ENCODE measurements around the gene HBEGF.

Gene HBEGF

GRCh38 chr5:140303966-140304365 lies 42.4 kb downstream of the HBEGF start:
- H3K9ac ChIP-seq (ENCODE audit: low read length) = no peak overlapping the region

DNA sequence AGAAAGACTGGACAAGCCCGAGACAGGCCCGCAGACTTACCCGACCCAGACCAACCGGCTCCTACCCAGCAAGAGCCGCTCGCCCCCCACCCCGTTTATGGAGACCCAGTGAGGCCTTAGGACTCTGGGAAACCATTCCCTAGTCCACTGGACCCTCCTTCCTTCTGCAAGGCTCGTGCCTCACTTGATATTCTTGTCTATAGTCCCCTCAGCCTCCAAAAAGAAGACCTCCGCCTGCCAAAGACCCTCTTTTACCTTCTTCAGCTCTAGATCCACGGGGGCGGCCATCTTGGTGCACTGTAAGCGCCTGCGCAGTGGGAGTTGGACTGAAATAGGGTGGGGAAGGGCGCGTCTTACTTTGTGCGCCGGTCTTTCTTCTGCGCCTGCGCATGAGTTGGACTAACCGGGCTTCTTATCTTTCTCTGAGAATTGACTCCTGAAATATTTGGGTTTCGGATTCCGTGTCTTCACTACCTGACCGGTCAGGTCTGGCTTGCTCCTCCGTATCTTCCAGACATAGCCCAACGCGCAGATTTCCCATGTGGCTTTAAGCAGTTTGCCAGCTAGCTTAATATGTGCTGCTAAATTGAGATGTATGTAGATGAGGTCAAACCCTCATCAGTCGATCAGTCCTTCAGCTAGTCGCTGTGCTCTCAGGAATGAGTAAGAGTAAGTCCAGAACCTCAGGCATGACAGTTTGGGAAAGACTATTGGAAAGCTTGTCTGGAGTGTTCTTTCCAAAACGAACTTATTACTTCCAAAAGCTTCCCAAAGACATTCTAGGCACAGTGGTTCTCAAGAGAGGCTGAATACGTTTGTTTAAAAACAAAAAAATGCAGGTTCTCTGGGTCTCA lies 43.4 kb downstream of the HBEGF start, which contains the start of gene PFDN1:
Gene PFDN1 (minus strand): TSS at position 316 of the 854 bp plus-strand sequence. CDS start 28 bp downstream, at position 288.
- TF ChIP-seq CTCF (IDR thresholded peaks at IDR 0.05; ENCODE audit: low read length) = no peak
- no peaks in the 10 kb centered on the region for H3K36me3 ChIP-seq (replicated peaks; ENCODE audit: insufficient read depth, low read length)
- no peaks in the 10 kb centered on the region for H3K9me2 ChIP-seq (replicated peaks; ENCODE audit: insufficient read depth, low read length)
- no peaks in the 10 kb centered on the region for H3K27me3 ChIP-seq (replicated peaks; ENCODE audit: insufficient read depth, low read length)
- DNase-seq = peak; percentile 96
- no peaks in the 10 kb centered on the region for H4K20me1 ChIP-seq (ENCODE audit: insufficient read depth, low read length)
- H3K79me2 ChIP-seq (ENCODE audit: low read length) = peaks cover 31% of the 10 kb centered on the region
- no peak within 1 kb of the TSS for H3K27ac ChIP-seq (ENCODE audit: low read length)
- no peaks in the 10 kb centered on the region for H3K9me3 ChIP-seq (replicated peaks; ENCODE audit: insufficient read depth, low read length)
- peak within 1 kb of the TSS; percentile 70 for H3K9ac ChIP-seq (ENCODE audit: low read length)
- H3K4me1 ChIP-seq (ENCODE audit: low read length) = peaks cover 7% of the 10 kb centered on the region; the same call in 1 of the 2 replicates
- H2AFZ ChIP-seq (ENCODE audit: low read length) = peak within 1 kb of the TSS; percentile 97
- H3F3A ChIP-seq (ENCODE audit: insufficient read depth, low read length) = no peaks in the 10 kb centered on the region
- H3K4me2 ChIP-seq (ENCODE audit: low read depth, low read length) = peak within 1 kb of the TSS; percentile 90
- H3K4me3 ChIP-seq (ENCODE audit: low read length) = peak within 1 kb of the TSS; percentile 81

More at GRCh38 chr5:140303966-140304365, 42.4 kb downstream of the HBEGF start:
- Histone ChIP-seq H2AFZ (ENCODE audit: low read length) (no peak overlapping the region), H4K20me1 (ENCODE audit: insufficient read depth, low read length) (no peaks in the 10 kb centered on the region), H3K4me1 (ENCODE audit: low read length) (peaks cover 7% of the 10 kb centered on the region; the same call in 1 of the 2 replicates), H3F3A (ENCODE audit: insufficient read depth, low read length) (no peaks in the 10 kb centered on the region), H3K27me3 (replicated peaks; ENCODE audit: insufficient read depth, low read length) (no peaks in the 10 kb centered on the region), H3K36me3 (replicated peaks; ENCODE audit: insufficient read depth, low read length) (no peaks in the 10 kb centered on the region), H3K9me3 (replicated peaks; ENCODE audit: insufficient read depth, low read length) (no peaks in the 10 kb centered on the region), H3K79me2 (ENCODE audit: low read length) (peaks cover 30% of the 10 kb centered on the region), H3K4me3 (ENCODE audit: low read length) (no peak overlapping the region), H3K4me2 (ENCODE audit: low read depth, low read length) (no peak overlapping the region), H3K9me2 (replicated peaks; ENCODE audit: insufficient read depth, low read length) (no peaks in the 10 kb centered on the region), H3K27ac (ENCODE audit: low read length) (no peak overlapping the region)
- no peak for DNase-seq
- TF ChIP-seq EZH2phosphoT487 (IDR thresholded peaks at IDR 0.05; ENCODE audit: low read length) (no peak), EZH2 (optimal IDR thresholded peaks at IDR 0.05; ENCODE audit: low read depth, low read length) (no peak), CTCF (IDR thresholded peaks at IDR 0.05; ENCODE audit: low read length) (no peak)

DNA sequence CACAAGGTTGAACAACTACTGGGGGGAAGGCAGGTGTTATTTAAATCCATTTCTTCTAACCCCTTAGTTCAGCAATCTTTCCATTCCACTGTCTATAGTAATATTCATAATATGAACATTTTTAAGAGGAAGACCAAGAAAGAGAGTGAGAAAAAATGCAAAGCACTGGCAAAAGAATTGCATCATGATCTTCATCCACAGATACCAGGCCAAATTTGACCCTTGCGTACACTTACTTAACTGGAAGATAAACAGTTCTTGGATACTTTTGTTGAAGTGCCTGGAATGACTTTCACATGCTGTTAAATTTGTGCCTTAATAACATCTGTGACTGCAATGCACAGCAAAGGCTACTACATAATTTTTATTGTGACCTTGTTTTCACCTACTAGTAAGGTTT lies 45.3 kb downstream of the HBEGF start:
- H3F3A ChIP-seq (ENCODE audit: insufficient read depth, low read length) = no peaks in the 10 kb centered on the region
- H3K27ac ChIP-seq (ENCODE audit: low read length) = no peak overlapping the region
- H3K9me3 ChIP-seq (replicated peaks; ENCODE audit: insufficient read depth, low read length) = no peaks in the 10 kb centered on the region
- no peak for DNase-seq
- H4K20me1 ChIP-seq (ENCODE audit: insufficient read depth, low read length) = no peaks in the 10 kb centered on the region
- TF ChIP-seq EZH2 (optimal IDR thresholded peaks at IDR 0.05; ENCODE audit: low read depth, low read length) = no peak
- TF ChIP-seq EZH2phosphoT487 (IDR thresholded peaks at IDR 0.05; ENCODE audit: low read length) = no peak
- no peak for TF ChIP-seq CTCF (IDR thresholded peaks at IDR 0.05; ENCODE audit: low read length)
- no peaks in the 10 kb centered on the region for H3K36me3 ChIP-seq (replicated peaks; ENCODE audit: insufficient read depth, low read length)
- no peaks in the 10 kb centered on the region for H3K27me3 ChIP-seq (replicated peaks; ENCODE audit: insufficient read depth, low read length)
- no peak overlapping the region for H3K9ac ChIP-seq (ENCODE audit: low read length)
- peaks cover 46% of the 10 kb centered on the region for H3K79me2 ChIP-seq (ENCODE audit: low read length)
- H3K4me1 ChIP-seq (ENCODE audit: low read length) = peaks cover 7% of the 10 kb centered on the region; the same call in 1 of the 2 replicates
- H3K4me2 ChIP-seq (ENCODE audit: low read depth, low read length) = no peak overlapping the region
- H2AFZ ChIP-seq (ENCODE audit: low read length) = no peak overlapping the region
- H3K4me3 ChIP-seq (ENCODE audit: low read length) = no peak overlapping the region
- no peaks in the 10 kb centered on the region for H3K9me2 ChIP-seq (replicated peaks; ENCODE audit: insufficient read depth, low read length)

Data from MM.1S (cell line).